NCI-H187 (cell line): ENCODE data around the gene BBS9.
"Not testable (repeated sequence)": the region's sequence is repeated elsewhere in the genome, so short reads cannot be mapped to it uniquely, and the experiment has no call there.

Source experiments
- DNase-seq, 2 experiments: peaks; one replicate each; lab custom pipeline; 2025; lab: John Stamatoyannopoulos, UW

BBS9 gene

GRCh38 chr7:33432821-33433220 lies 303.5 kb downstream of the BBS9 start:
- DNase-seq = no peak

- no peak for DNase-seq
These were observed 304.0 kb downstream of the BBS9 start for GRCh38 chr7:33433357-33433756.

DNA sequence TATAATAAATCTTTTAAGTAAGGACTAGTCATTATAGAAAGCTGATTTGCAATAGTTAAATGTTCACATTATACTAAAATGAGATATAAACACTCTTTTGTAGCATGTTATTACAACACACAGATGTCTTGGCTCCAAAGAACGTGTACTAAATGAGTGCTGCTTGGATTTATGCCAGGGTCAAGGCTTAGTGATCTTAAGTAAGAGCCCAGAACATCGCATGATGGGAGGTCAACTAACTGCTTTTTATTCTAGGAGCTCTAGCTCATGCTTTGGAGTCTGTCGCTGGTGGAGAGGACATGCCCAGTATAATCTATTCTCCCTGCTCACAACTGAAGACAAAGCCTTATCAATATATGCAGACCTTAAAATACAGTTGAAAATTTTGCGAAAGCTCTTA lies 315.1 kb downstream of the BBS9 start:
- DNase-seq = no peak

DNA sequence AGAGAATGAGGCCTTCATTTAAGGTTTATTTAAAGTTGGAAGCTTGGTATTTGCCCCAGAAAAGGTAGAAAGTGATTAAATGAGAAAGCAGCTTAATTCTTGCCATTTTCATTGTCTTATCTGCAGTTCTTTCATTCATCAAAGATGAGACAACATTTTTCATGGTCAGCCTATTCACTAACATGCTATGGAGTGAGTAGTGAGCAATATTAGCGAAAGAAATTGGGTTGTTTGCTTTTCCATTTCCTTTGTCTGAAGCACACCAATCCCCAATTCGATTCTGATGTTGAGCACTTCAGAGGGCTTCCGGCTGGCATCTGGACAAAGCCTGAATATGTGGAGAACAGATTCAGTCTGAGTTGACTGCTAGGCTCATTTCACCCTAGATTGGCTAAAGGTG lies 317.2 kb downstream of the BBS9 start:
- DNase-seq = no peak

GRCh38 chr7:33448035-33448434 lies 318.7 kb downstream of the BBS9 start:
- DNase-seq = no peak

- DNase-seq = no peak
These were observed 320.5 kb downstream of the BBS9 start for GRCh38 chr7:33449847-33450246.

GRCh38 chr7:33452805-33453502 lies 323.6 kb downstream of the BBS9 start:
- DNase-seq = no peak

GRCh38 chr7:33457039-33457438 lies 327.7 kb downstream of the BBS9 start:
- no peak for DNase-seq

GRCh38 chr7:33458581-33458980 lies 329.2 kb downstream of the BBS9 start:
- DNase-seq = no peak

DNA sequence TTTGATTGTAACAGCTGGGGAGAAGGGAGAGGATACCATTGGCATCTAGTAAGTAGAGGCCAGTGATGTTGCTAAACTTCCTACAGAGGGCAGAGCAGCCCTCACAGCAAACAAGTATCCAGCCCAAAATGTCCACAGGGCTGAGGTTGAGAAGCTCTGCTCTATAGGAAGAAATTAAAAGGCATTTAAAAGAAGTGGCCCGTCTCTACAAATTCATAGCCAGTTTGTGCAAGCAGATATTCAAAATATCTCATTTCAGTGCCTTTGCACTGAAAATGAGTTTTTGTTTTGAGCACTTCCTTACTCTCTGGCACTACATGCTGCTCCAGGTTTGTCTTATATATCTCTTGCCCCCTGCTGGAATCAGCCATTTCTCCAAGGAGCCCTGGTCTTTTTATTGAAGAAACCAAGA lies 330.0 kb downstream of the BBS9 start:
- DNase-seq = peak in 1 of 2 experiments; percentile 7

DNA sequence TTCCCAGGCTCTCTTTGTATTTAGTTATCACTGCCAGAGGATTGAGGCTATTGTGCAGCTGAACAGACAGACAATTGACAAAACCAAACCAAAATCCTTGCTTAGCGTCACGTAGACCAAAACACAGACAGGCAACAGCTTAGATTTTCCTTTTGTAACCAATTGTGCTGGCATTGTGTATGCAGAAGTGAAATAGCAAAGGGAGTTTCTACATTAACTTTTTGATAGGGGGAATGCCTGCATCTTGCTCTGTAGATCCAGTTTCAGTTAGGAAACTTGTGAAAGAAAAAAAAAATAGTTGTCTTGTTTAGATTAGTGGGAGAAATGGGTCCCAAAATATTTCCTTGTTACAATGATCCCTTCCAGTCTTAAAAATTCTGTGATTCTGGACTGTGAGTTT lies 333.8 kb downstream of the BBS9 start:
- no peak for DNase-seq

DNA sequence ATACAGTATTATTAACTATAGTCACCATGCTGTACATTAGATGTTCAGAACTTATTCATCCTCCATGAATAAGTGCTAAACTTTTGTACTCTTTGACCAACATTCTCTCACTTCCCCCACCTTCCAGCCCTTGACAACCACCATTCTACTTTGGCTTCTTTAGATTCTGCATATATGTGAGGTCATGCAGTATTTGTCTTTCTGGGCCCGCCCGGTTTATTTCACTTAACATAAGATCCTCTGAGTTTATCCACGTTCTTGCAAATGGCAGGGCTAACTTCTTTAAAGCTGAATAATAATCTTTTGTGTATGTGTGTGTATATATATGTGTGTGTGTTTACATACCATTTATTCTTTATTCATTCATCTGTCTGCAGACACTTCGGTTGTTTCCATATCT lies 336.8 kb downstream of the BBS9 start:
- no peak for DNase-seq

- no peak for DNase-seq
These were observed 342.4 kb downstream of the BBS9 start for GRCh38 chr7:33471636-33472242.

DNA sequence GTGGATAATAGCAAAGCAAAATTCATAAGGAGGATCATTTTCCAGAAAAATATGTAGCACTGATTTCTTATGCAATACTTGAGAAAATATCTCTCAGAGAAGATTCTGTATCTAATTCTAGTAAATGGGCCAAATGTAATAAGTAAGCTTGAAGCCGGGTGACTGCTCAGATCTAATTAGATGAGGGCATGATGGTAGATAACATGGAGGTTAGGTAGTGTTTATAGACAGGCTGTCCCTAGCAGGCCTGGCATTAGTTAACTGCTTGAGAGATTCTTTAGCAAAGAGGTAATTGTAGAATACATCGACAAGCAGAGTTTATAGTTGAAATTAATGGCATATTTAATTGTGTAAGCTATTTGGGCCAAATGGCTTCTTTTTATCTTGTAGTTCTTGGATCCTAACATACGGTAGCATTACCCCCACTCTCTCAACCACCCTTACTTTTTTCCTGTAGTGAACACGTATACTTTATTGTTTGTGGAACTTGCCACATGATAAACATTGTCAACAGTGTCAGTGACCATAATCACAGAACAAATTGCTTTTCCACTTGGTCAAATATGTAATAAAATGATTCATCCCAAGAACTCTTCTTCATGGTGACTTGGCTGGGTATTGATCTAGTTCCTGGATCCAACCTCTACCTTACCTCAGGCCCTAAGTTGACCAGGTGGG lies 343.1 kb downstream of the BBS9 start:
- DNase-seq = no peak

GRCh38 chr7:33477719-33478480 lies 348.5 kb downstream of the BBS9 start:
- no peak for DNase-seq

DNA sequence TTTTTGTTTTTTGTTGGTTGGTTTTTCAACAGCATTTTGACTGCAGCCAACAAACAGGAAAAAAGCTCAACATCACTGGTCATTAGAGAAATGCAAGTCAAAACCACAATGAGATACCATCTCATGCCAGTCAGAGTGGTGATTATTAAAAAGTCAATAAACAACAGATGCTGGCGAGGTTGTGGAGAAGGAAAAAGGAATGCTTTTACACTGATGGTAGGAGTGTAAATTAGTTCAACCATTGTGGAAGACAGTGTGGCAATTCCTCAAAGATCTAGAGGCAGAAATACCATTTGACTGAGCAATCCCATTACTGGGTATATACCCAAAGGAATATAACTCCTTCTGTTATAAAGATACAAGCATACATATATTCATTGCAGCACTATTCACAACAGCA lies 355.1 kb downstream of the BBS9 start:
- not testable (repeated sequence) for DNase-seq

- DNase-seq = no peak
These were observed 356.6 kb downstream of the BBS9 start for GRCh38 chr7:33485747-33486493.

DNA sequence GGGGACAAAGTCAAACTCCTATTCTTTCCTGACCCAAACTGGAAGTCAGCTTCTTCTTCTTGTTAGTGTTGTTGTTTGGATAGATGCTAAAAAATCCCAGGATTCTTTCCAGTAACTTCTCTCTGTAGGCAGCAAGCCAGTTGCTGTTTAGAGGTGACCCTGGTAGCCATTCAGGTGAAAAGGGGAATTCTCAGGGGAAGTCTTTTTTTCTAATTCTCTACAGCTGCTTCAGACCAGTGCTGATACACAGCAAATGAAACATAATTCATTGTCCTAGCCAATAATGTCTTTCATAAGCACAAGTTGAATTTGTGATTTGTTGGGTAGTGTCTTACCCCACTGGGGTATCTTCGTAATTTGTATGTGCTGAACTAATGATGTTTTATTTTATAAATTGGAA lies 357.3 kb downstream of the BBS9 start:
- DNase-seq = no peak

- DNase-seq = no peak
These were observed 358.8 kb downstream of the BBS9 start for GRCh38 chr7:33487998-33488682.

- DNase-seq = no peak
These were observed 365.1 kb downstream of the BBS9 start for GRCh38 chr7:33494474-33494873.

DNA sequence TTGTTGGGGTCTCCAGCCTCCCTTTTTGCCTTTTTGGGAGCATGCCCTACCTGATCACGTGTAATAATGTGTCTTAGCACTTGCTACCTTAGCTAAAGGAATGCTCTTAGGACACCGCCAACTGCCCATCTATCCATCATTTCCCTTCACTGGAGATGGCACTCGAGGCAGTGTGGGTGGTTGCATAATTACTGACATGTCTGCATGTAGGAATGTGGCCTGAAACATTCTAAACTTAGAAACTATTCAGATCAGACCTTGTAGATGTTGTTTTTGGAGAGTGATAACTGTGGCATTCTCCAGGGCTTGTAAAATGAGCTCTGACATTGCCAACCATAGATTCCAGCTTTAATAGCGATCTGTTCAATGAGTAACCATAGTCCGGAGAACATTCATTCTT lies 365.8 kb downstream of the BBS9 start:
- no peak for DNase-seq
